HCT116 (cell line): ENCODE measurements around the gene HAND1.

Experiments used
- ATF3 ChIP-seq: IDR thresholded peaks from 2 replicates; pipeline ENCODE4 v1.6.1; 2012
- CEBPB ChIP-seq: IDR thresholded peaks from 2 replicates; pipeline ENCODE4 v1.6.1; 2012; ENCODE audit warnings: low read depth
- CTCF ChIP-seq, 3 experiments: fragments of 200-600 bp in 1 of 3; sonication (generic) in 1 of 3; IDR thresholded peaks in 2 of 3; conservative IDR thresholded peaks in 1 of 3; 2 replicates each; pipeline ENCODE4 v1.5.1; 2012 to 2017; ENCODE audit warnings: low read depth in 2 of 3, low read length in 2 of 3, antibody characterized with exemption in 1 of 3, borderline replicate concordance in 1 of 3, control low read depth in 1 of 3, mild to moderate bottlenecking in 1 of 3, mixed read lengths in 1 of 3, mixed run types in 1 of 3, moderate library complexity in 1 of 3; ENCODE audit not compliant: insufficient read depth in 1 of 3
- EGR1 ChIP-seq: IDR thresholded peaks from 2 replicates; pipeline ENCODE4 v1.6.1; 2012; ENCODE audit warnings: low read depth
- EZH2 ChIP-seq: fragments of 200-600 bp; sonication (generic); IDR thresholded peaks from 2 replicates; pipeline ENCODE4 v1.6.1; 2017; ENCODE audit warnings: antibody characterized with exemption, mixed run types
- EZH2phosphoT487 ChIP-seq: fragments of 200-600 bp; IDR thresholded peaks from 2 replicates; pipeline ENCODE4 v1.6.1; 2018; ENCODE audit warnings: antibody characterized with exemption, borderline replicate concordance
- MAX ChIP-seq: IDR thresholded peaks from 2 replicates; pipeline ENCODE4 v1.6.1; 2012
- POLR2A ChIP-seq: IDR thresholded peaks from 2 replicates; pipeline ENCODE4 v1.7.0; 2011; ENCODE audit warnings: borderline replicate concordance; ENCODE audit not compliant: insufficient read depth, insufficient read length; ENCODE audit errors: extremely low read depth
- POLR2AphosphoS5 ChIP-seq: IDR thresholded peaks from 2 replicates; pipeline ENCODE4 v1.6.1; 2011; ENCODE audit warnings: mild to moderate bottlenecking, low read depth, low read length, moderate library complexity
- RAD21 ChIP-seq: IDR thresholded peaks from 2 replicates; pipeline ENCODE4 v1.6.1; 2012; ENCODE audit warnings: low read depth, mild to moderate bottlenecking
- ZBTB33 ChIP-seq: IDR thresholded peaks from 2 replicates; pipeline ENCODE4 v1.6.1; 2011; ENCODE audit warnings: mild to moderate bottlenecking, low read length, moderate library complexity; ENCODE audit not compliant: insufficient replicate concordance; ENCODE audit errors: extremely low read depth
- ZFX ChIP-seq: fragments of 450-650 bp; IDR thresholded peaks from 2 replicates; pipeline ENCODE4 v1.6.1; 2017

GRCh38 chr5:154440540-154440939 is 37.5 kb downstream of the HAND1 start:
- TF ChIP-seq CTCF (IDR thresholded peaks at IDR 0.05 in 2 of 3, conservative IDR thresholded peaks at IDR 0.05 in 1 of 3; ENCODE audit: borderline replicate concordance in 1 of 3, insufficient read depth in 1 of 3, low read depth in 2 of 3, low read length in 2 of 3) (no peak), POLR2A (no peak), RAD21 (no peak), EZH2 (no peak), EGR1 (no peak), ZFX (no peak), EZH2phosphoT487 (no peak), MAX (no peak), CEBPB (no peak), ATF3 (no peak), POLR2AphosphoS5 (no peak), ZBTB33 (no peak)
